HepG2 (cell line): ENCODE data around the gene MYL6. TPM values are rescaled to one million over a fixed set of nuclear protein-coding genes. Genes with fewer than 3 reads are reported as not detected.

ENCODE experiments used
- ARNTL ChIP-seq: sonication (generic); formaldehyde crosslinking; IDR thresholded peaks from 2 replicates; pipeline ENCODE4 v1.4.0; 2020; ENCODE audit warnings: mild to moderate bottlenecking, missing genetic modification reagents
- ATRX ChIP-seq: sonication (generic); formaldehyde crosslinking; IDR thresholded peaks from 2 replicates; pipeline ENCODE4 v1.4.0; 2020; ENCODE audit warnings: missing genetic modification reagents, borderline replicate concordance
- DPF2 ChIP-seq: sonication (generic); formaldehyde crosslinking; IDR thresholded peaks from 2 replicates; pipeline ENCODE4 v1.4.0; 2020; ENCODE audit warnings: mild to moderate bottlenecking, low read depth, missing genetic modification reagents, borderline replicate concordance
- HNF4A ChIP-seq: sonication (generic); formaldehyde crosslinking; IDR thresholded peaks from 2 replicates; pipeline ENCODE4 v1.4.0; 2020; ENCODE audit warnings: missing genetic modification reagents
- HNRNPH1 ChIP-seq: fragments of 200-400 bp; formaldehyde crosslinking; optimal IDR thresholded peaks from 2 replicates; pipeline ENCODE3; 2017; ENCODE audit warnings: mild to moderate bottlenecking, low read depth, low read length
- KLF13 ChIP-seq: sonication (generic); formaldehyde crosslinking; IDR thresholded peaks from 2 replicates; pipeline ENCODE4 v1.4.0; 2020; ENCODE audit warnings: mild to moderate bottlenecking, missing genetic modification reagents
- KMT2B ChIP-seq: IDR thresholded peaks from 2 replicates; pipeline ENCODE4 v1.6.1; 2016; ENCODE audit warnings: missing genetic modification reagents, missing compliant biosample characterization
- MBNL3 ChIP-seq: fragments of 250-450 bp; sonication (Bioruptor Pico); conservative IDR thresholded peaks from 2 replicates; pipeline ENCODE4 v1.8.0; 2022; ENCODE audit warnings: mild to moderate bottlenecking, inconsistent platforms
- MEF2D ChIP-seq: sonication (generic); formaldehyde crosslinking; IDR thresholded peaks from 2 replicates; pipeline ENCODE4 v1.5.1; 2020; ENCODE audit warnings: mild to moderate bottlenecking, missing genetic modification reagents
- NCOA1 ChIP-seq: sonication (generic); formaldehyde crosslinking; IDR thresholded peaks from 2 replicates; pipeline ENCODE4 v1.9.0; 2021; ENCODE audit warnings: missing genetic modification reagents
- NFATC3 ChIP-seq: sonication (generic); formaldehyde crosslinking; IDR thresholded peaks from 2 replicates; pipeline ENCODE4 v1.5.1; 2020; ENCODE audit warnings: mild to moderate bottlenecking, missing genetic modification reagents
- RBFOX2 ChIP-seq: fragments of 200-400 bp; formaldehyde crosslinking; IDR thresholded peaks from 2 replicates; pipeline ENCODE4 v1.6.1; 2017; ENCODE audit warnings: low read depth, mild to moderate bottlenecking, low read length
- SAP130 ChIP-seq: IDR thresholded peaks from 2 replicates; pipeline ENCODE4 v1.6.1; 2016; ENCODE audit warnings: low read depth
- SOX6 ChIP-seq, 2 experiments: fragments of 450-650 bp in 1 of 2; sonication (generic) in 1 of 2; formaldehyde crosslinking in 1 of 2; IDR thresholded peaks; 2 replicates each; pipeline versions ENCODE4 v1.4.0 to v1.6.1; 2017 to 2020; ENCODE audit warnings: antibody characterized with exemption in 1 of 2, mild to moderate bottlenecking in 1 of 2, missing genetic modification reagents in 1 of 2
- SP2 ChIP-seq: sonication (generic); formaldehyde crosslinking; IDR thresholded peaks from 2 replicates; pipeline ENCODE4 v1.5.1; 2020; ENCODE audit warnings: mild to moderate bottlenecking, missing genetic modification reagents
- SRSF4 ChIP-seq: fragments of 200-400 bp; formaldehyde crosslinking; IDR thresholded peaks from one replicate; pipeline ENCODE4 v1.6.1; 2018; ENCODE audit warnings: mild to moderate bottlenecking, low read depth, low read length, moderate library complexity; ENCODE audit not compliant: poor library complexity, severe bottlenecking
- STAG1 ChIP-seq: sonication (generic); formaldehyde crosslinking; IDR thresholded peaks from 2 replicates; pipeline ENCODE4 v1.4.0; 2020; ENCODE audit warnings: missing genetic modification reagents
- TBL1XR1 ChIP-seq: fragments of 150-350 bp; IDR thresholded peaks from 2 replicates; pipeline ENCODE4 v1.6.1; 2014; ENCODE audit warnings: borderline replicate concordance, low read length; ENCODE audit not compliant: partially characterized antibody
- ZFP62 ChIP-seq: sonication (generic); formaldehyde crosslinking; IDR thresholded peaks from 2 replicates; pipeline ENCODE4 v1.4.0; 2020; ENCODE audit warnings: missing genetic modification reagents
- ZKSCAN5 ChIP-seq: sonication (generic); formaldehyde crosslinking; IDR thresholded peaks from 2 replicates; pipeline ENCODE4 v1.5.1; 2020; ENCODE audit warnings: mild to moderate bottlenecking, missing genetic modification reagents
- ZNF335 ChIP-seq: sonication (generic); formaldehyde crosslinking; IDR thresholded peaks from 2 replicates; pipeline ENCODE4 v1.4.0; 2020; ENCODE audit warnings: missing genetic modification reagents
- polyA plus RNA-seq, 8 experiments: library from polyadenylated mRNA; depleted of rRNA in 3 of 8; stranded (reverse) in 7 of 8; unstranded in 1 of 8; fragments of >200 nt; fragmentation: Illumina TruSeq in 4 of 8; extraction: Trizol in 4 of 8; gene quantifications; 2 replicates each; pipeline versions ENCODE4 v1.2.1 to v1.2.3, GENCODE V29; 2011 to 2016; ENCODE audit warnings: low read depth in 4 of 8, missing spikeins in 1 of 8, mixed read lengths in 1 of 8; ENCODE audit not compliant: insufficient read depth in 1 of 8
- total RNA-seq, 5 experiments: library from RNA; depleted of rRNA; stranded (reverse); fragments of >200 nt; fragmentation: Illumina TruSeq; extraction: Trizol; gene quantifications; 2 replicates each; pipeline ENCODE4 v1.2.3, GENCODE V29; 2016; ENCODE audit warnings: low read depth in 1 of 5
- TF ChIP-seq, protein P1 (sequence below): sonication (generic); formaldehyde crosslinking; IDR thresholded peaks from 2 replicates; pipeline ENCODE4 v1.4.0; 2020; ENCODE audit warnings: missing genetic modification reagents; ENCODE audit errors: not compliant biosample characterization
- TF ChIP-seq, protein P2 (sequence below): sonication (generic); formaldehyde crosslinking; IDR thresholded peaks from 2 replicates; pipeline ENCODE4 v1.9.0; 2022; ENCODE audit warnings: low read depth, missing genetic modification reagents
- TF ChIP-seq, protein P3 (sequence below): sonication (generic); formaldehyde crosslinking; IDR thresholded peaks from 2 replicates; pipeline ENCODE4 v1.8.1; 2023; ENCODE audit warnings: mild to moderate bottlenecking, missing genetic modification reagents
- TF ChIP-seq, protein P4 (sequence below): sonication (generic); formaldehyde crosslinking; conservative IDR thresholded peaks from 2 replicates; pipeline ENCODE4 v1.5.0; 2020; ENCODE audit warnings: missing genetic modification reagents

The MYL6 gene
- total and polyA plus RNA-seq, 2 of the 13 experiments (the other 11 are each of a cell fraction or from before 2014, with no cell fraction given) = 1,127 to 1,192 TPM

DNA sequence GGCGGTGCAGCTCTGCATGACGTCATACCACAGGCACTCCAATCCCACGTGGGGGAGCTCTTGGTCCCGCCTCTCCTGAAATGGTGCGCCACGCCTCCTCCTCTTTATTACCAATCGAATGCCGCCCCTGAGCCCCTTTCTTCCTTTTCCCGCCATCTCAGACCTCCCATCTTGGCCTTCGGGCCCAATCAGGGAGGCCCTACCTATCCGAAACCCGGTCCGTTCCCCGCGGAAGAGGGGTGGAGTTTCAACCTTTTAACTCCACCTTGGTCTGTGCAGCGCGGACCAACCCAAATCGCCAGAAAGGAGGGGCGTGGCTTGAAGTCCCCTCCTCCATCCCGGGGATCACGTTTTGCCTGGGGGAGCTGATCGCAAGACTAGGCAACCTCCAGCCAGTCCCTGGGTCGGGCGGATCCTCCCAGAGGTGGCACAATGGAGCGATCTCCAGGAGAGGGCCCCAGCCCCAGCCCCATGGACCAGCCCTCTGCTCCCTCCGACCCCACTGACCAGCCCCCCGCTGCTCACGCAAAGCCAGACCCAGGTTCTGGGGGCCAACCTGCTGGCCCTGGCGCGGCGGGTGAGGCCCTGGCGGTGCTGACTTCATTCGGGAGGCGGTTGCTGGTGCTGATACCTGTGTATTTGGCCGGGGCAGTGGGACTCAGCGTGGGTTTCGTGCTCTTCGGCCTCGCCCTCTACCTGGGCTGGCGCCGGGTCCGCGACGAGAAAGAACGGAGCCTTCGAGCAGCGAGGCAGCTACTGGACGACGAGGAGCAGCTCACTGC lies 30.1 kb upstream of the MYL6 start, which contains the start of gene ESYT1 (continued):
- TF ChIP-seq TBL1XR1 (no peak), MEF2D (CRISPR knock-in tag) (peak; percentile 73; the same call in 1 of the 2 replicates), STAG1 (CRISPR knock-in tag) (peak; percentile 4; the same call in 1 of the 2 replicates), ZKSCAN5 (CRISPR knock-in tag) (no peak), ATRX (CRISPR knock-in tag) (no peak), SRSF4 (no peak), NFATC3 (CRISPR knock-in tag) (0 out of 2 replicates have a peak, but pooled peaks have one; percentile 45), SAP130 (CRISPR knock-in tag) (peak; percentile 90), KMT2B (no peak), HNRNPH1 (no peak), SP2 (peak; percentile 82), ZNF335 (CRISPR knock-in tag) (peak; percentile 38; the same call in 1 of the 2 replicates), NCOA1 (CRISPR knock-in tag) (no peak), ZFP62 (CRISPR knock-in tag) (no peak), HNF4A (CRISPR knock-in tag) (no peak), KLF13 (CRISPR knock-in tag) (no peak), RBFOX2 (peak; percentile 72), SOX6 (IDR thresholded peaks at IDR 0.05) (no peak), SOX6 (CRISPR knock-in tag; IDR thresholded peaks at IDR 0.05) (no peak; the same call in 1 of the 2 replicates), MBNL3 (CRISPR knock-in tag) (no peak), DPF2 (no peak), ARNTL (CRISPR knock-in tag) (peak; percentile 94)
- TF ChIP-seq, protein P1, sequence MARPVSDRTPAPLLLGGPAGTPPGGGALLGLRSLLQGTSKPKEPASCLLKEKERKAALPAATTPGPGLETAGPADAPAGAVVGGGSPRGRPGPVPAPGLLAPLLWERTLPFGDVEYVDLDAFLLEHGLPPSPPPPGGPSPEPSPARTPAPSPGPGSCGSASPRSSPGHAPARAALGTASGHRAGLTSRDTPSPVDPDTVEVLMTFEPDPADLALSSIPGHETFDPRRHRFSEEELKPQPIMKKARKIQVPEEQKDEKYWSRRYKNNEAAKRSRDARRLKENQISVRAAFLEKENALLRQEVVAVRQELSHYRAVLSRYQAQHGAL = no peak
- TF ChIP-seq, protein P2, sequence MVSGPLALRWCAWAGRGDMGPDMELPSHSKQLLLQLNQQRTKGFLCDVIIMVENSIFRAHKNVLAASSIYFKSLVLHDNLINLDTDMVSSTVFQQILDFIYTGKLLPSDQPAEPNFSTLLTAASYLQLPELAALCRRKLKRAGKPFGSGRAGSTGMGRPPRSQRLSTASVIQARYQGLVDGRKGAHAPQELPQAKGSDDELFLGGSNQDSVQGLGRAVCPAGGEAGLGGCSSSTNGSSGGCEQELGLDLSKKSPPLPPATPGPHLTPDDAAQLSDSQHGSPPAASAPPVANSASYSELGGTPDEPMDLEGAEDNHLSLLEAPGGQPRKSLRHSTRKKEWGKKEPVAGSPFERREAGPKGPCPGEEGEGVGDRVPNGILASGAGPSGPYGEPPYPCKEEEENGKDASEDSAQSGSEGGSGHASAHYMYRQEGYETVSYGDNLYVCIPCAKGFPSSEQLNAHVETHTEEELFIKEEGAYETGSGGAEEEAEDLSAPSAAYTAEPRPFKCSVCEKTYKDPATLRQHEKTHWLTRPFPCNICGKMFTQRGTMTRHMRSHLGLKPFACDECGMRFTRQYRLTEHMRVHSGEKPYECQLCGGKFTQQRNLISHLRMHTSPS (CRISPR knock-in tag) = no peak
- TF ChIP-seq, protein P3, sequence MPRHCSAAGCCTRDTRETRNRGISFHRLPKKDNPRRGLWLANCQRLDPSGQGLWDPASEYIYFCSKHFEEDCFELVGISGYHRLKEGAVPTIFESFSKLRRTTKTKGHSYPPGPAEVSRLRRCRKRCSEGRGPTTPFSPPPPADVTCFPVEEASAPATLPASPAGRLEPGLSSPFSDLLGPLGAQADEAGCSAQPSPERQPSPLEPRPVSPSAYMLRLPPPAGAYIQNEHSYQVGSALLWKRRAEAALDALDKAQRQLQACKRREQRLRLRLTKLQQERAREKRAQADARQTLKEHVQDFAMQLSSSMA = no peak
- TF ChIP-seq, protein P4, sequence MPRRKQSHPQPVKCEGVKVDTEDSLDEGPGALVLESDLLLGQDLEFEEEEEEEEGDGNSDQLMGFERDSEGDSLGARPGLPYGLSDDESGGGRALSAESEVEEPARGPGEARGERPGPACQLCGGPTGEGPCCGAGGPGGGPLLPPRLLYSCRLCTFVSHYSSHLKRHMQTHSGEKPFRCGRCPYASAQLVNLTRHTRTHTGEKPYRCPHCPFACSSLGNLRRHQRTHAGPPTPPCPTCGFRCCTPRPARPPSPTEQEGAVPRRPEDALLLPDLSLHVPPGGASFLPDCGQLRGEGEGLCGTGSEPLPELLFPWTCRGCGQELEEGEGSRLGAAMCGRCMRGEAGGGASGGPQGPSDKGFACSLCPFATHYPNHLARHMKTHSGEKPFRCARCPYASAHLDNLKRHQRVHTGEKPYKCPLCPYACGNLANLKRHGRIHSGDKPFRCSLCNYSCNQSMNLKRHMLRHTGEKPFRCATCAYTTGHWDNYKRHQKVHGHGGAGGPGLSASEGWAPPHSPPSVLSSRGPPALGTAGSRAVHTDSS = no peak
